ENCODE measurements around the gene ALOX5AP. TPM values are rescaled to one million over a fixed set of nuclear protein-coding genes. Genes with fewer than 3 reads are reported as not detected.
A peak's percentile ranks its signal among the peaks of the same experiment; 100 is the strongest.

The ALOX5AP gene
- total and polyA plus RNA-seq, 2 donors, result 10.4 to 60.3 TPM

- H3K36me3 ChIP-seq (ENCODE audit: insufficient read depth), result no peaks in the 10 kb centered on the region
- 41% methylated on average over 20 of the region's 20 CpGs for WGBS
- no peak overlapping the region for H3K4me3 ChIP-seq (ENCODE audit: low read depth, low read length)
- no peak for DNase-seq (ENCODE audit: extremely low spot score)
- H3K27ac ChIP-seq (ENCODE audit: low read depth), result no peak overlapping the region
- H3K4me1 ChIP-seq (ENCODE audit: insufficient read depth), result no peaks in the 10 kb centered on the region
Observed at GRCh38 chr13:30796631-30797601, 61.6 kb downstream of the ALOX5AP start.

- Histone ChIP-seq H3K27ac (ENCODE audit: low read depth) (no peak overlapping the region), H3K36me3 (ENCODE audit: insufficient read depth) (no peaks in the 10 kb centered on the region), H3K4me3 (ENCODE audit: low read depth, low read length) (no peak overlapping the region), H3K4me1 (ENCODE audit: insufficient read depth) (no peaks in the 10 kb centered on the region)
- no peak for DNase-seq (ENCODE audit: extremely low spot score)
- WGBS, result 91% methylated on average over 13 of the region's 13 CpGs
Observed at GRCh38 chr13:30797847-30798535, 62.6 kb downstream of the ALOX5AP start.

- no peak overlapping the region for H3K27ac ChIP-seq (ENCODE audit: low read depth)
- H3K36me3 ChIP-seq (ENCODE audit: insufficient read depth), result no peaks in the 10 kb centered on the region
- WGBS, result 72% methylated on average over 11 of the region's 11 CpGs
- no peak overlapping the region for H3K4me3 ChIP-seq (ENCODE audit: low read depth, low read length)
- DNase-seq (ENCODE audit: extremely low spot score), result no peak
- H3K4me1 ChIP-seq (ENCODE audit: insufficient read depth), result no peaks in the 10 kb centered on the region
Observed at GRCh38 chr13:30798776-30799355, 63.5 kb downstream of the ALOX5AP start.

GRCh38 chr13:30799356-30799824, 64.0 kb downstream of the ALOX5AP start:
- Histone ChIP-seq H3K4me1 (ENCODE audit: insufficient read depth) (no peaks in the 10 kb centered on the region), H3K27ac (ENCODE audit: low read depth) (no peak overlapping the region), H3K36me3 (ENCODE audit: insufficient read depth) (no peaks in the 10 kb centered on the region), H3K4me3 (ENCODE audit: low read depth, low read length) (no peak overlapping the region)
- 70% methylated on average over 12 of the region's 12 CpGs for WGBS
- DNase-seq (ENCODE audit: extremely low spot score), result no peak

- Histone ChIP-seq H3K4me3 (ENCODE audit: low read depth, low read length) (no peak overlapping the region), H3K27ac (ENCODE audit: low read depth) (no peak overlapping the region), H3K36me3 (ENCODE audit: insufficient read depth) (no peaks in the 10 kb centered on the region), H3K4me1 (ENCODE audit: insufficient read depth) (no peaks in the 10 kb centered on the region)
- DNase-seq (ENCODE audit: extremely low spot score), result no peak
- WGBS, result 74% methylated on average over 2 of the region's 2 CpGs
Observed at GRCh38 chr13:30800107-30800506, 64.8 kb downstream of the ALOX5AP start.

- H3K4me1 ChIP-seq (ENCODE audit: insufficient read depth), result no peaks in the 10 kb centered on the region
- no peak overlapping the region for H3K27ac ChIP-seq (ENCODE audit: low read depth)
- DNase-seq (ENCODE audit: extremely low spot score), result no peak
- WGBS, result 74% methylated on average over 5 of the region's 5 CpGs
- H3K4me3 ChIP-seq (ENCODE audit: low read depth, low read length), result no peak overlapping the region
- H3K36me3 ChIP-seq (ENCODE audit: insufficient read depth), result no peaks in the 10 kb centered on the region
Observed at GRCh38 chr13:30802501-30802900, 67.2 kb downstream of the ALOX5AP start.

- no peak overlapping the region for H3K27ac ChIP-seq (ENCODE audit: low read depth)
- 12% methylated on average over 32 of the region's 32 CpGs for WGBS
- no peaks in the 10 kb centered on the region for H3K36me3 ChIP-seq (ENCODE audit: insufficient read depth)
- H3K4me1 ChIP-seq (ENCODE audit: insufficient read depth), result no peaks in the 10 kb centered on the region
- no peak for DNase-seq (ENCODE audit: extremely low spot score)
- H3K4me3 ChIP-seq (ENCODE audit: low read depth, low read length), result peak overlapping the region; percentile 6
Observed at GRCh38 chr13:30802953-30803478, 67.7 kb downstream of the ALOX5AP start.

- Histone ChIP-seq H3K4me3 (ENCODE audit: low read depth, low read length) (peak overlapping the region; percentile 6), H3K27ac (ENCODE audit: low read depth) (no peak overlapping the region), H3K36me3 (ENCODE audit: insufficient read depth) (no peaks in the 10 kb centered on the region), H3K4me1 (ENCODE audit: insufficient read depth) (no peaks in the 10 kb centered on the region)
- no peak for DNase-seq (ENCODE audit: extremely low spot score)
- 94% methylated on average over 5 of the region's 5 CpGs for WGBS
Observed at GRCh38 chr13:30803749-30804148, 68.4 kb downstream of the ALOX5AP start.

- no peaks in the 10 kb centered on the region for H3K36me3 ChIP-seq (ENCODE audit: insufficient read depth)
- DNase-seq (ENCODE audit: extremely low spot score), result no peak
- H3K4me3 ChIP-seq (ENCODE audit: low read depth, low read length), result no peak overlapping the region
- no peaks in the 10 kb centered on the region for H3K4me1 ChIP-seq (ENCODE audit: insufficient read depth)
- WGBS, result 96% methylated on average over 5 of the region's 5 CpGs
- no peak overlapping the region for H3K27ac ChIP-seq (ENCODE audit: low read depth)
Observed at GRCh38 chr13:30804474-30804873, 69.1 kb downstream of the ALOX5AP start.

- WGBS, result 86% methylated on average over 4 of the region's 4 CpGs
- H3K27ac ChIP-seq (ENCODE audit: low read depth), result no peak overlapping the region
- DNase-seq (ENCODE audit: extremely low spot score), result no peak
Observed at GRCh38 chr13:30805132-30805537, 69.8 kb downstream of the ALOX5AP start.

GRCh38 chr13:30805603-30806011, 70.3 kb downstream of the ALOX5AP start:
- WGBS, result 76% methylated on average over 7 of the region's 7 CpGs
- no peak overlapping the region for H3K27ac ChIP-seq (ENCODE audit: low read depth)
- no peak for DNase-seq (ENCODE audit: extremely low spot score)

More at GRCh38 chr13:30805132-30805537, 69.8 kb downstream of the ALOX5AP start:
- no peaks in the 10 kb centered on the region for H3K36me3 ChIP-seq (ENCODE audit: insufficient read depth)
- H3K4me3 ChIP-seq (ENCODE audit: low read depth, low read length), result no peak overlapping the region
- no peaks in the 10 kb centered on the region for H3K4me1 ChIP-seq (ENCODE audit: insufficient read depth)

GRCh38 chr13:30806784-30807183, 71.4 kb downstream of the ALOX5AP start:
- 22% methylated on average over 3 of the region's 3 CpGs for WGBS
- no peaks in the 10 kb centered on the region for H3K36me3 ChIP-seq (ENCODE audit: insufficient read depth)
- DNase-seq (ENCODE audit: extremely low spot score), result no peak
- no peaks in the 10 kb centered on the region for H3K4me1 ChIP-seq (ENCODE audit: insufficient read depth)
- H3K27ac ChIP-seq (ENCODE audit: low read depth), result no peak overlapping the region
- H3K4me3 ChIP-seq (ENCODE audit: low read depth, low read length), result no peak overlapping the region

More at GRCh38 chr13:30805603-30806011, 70.3 kb downstream of the ALOX5AP start:
- no peaks in the 10 kb centered on the region for H3K4me1 ChIP-seq (ENCODE audit: insufficient read depth)
- H3K4me3 ChIP-seq (ENCODE audit: low read depth, low read length), result no peak overlapping the region
- H3K36me3 ChIP-seq (ENCODE audit: insufficient read depth), result no peaks in the 10 kb centered on the region

GRCh38 chr13:30807392-30807791, 72.0 kb downstream of the ALOX5AP start:
- WGBS, result 90% methylated on average over 4 of the region's 4 CpGs
- H3K27ac ChIP-seq (ENCODE audit: low read depth), result no peak overlapping the region

More at GRCh38 chr13:30807392-30807791, 72.0 kb downstream of the ALOX5AP start:
- no peak for DNase-seq (ENCODE audit: extremely low spot score)
- H3K4me1 ChIP-seq (ENCODE audit: insufficient read depth), result no peaks in the 10 kb centered on the region
- no peaks in the 10 kb centered on the region for H3K36me3 ChIP-seq (ENCODE audit: insufficient read depth)
- no peak overlapping the region for H3K4me3 ChIP-seq (ENCODE audit: low read depth, low read length)

Measured in urinary bladder (tissue), 4 donors.